Endothelial cell of umbilical vein (primary cell): ENCODE measurements around the gene JUND.

ENCODE experiments used
- CTCF ChIP-seq, 2 donors: IDR thresholded peaks; 1 replicate in 1 of 2; 2 replicates in 1 of 2; pipeline ENCODE4 v1.5.1; 2011; ENCODE audit warnings: low read length in 2 of 2, mild to moderate bottlenecking in 2 of 2, moderate library complexity in 2 of 2, control low read depth in 1 of 2, inconsistent platforms in 1 of 2, low read depth in 1 of 2; ENCODE audit not compliant: insufficient read depth in 1 of 2; ENCODE audit errors: extremely low read depth in 1 of 2
- EZH2 ChIP-seq: IDR thresholded peaks from 2 replicates; pipeline ENCODE4 v1.6.1; 2012; ENCODE audit warnings: borderline replicate concordance, low read depth, mild to moderate bottlenecking, moderate library complexity, low read length, inconsistent platforms; ENCODE audit not compliant: severe bottlenecking
- FOS ChIP-seq: IDR thresholded peaks from 2 replicates; pipeline ENCODE4 v1.6.1; 2011; ENCODE audit warnings: mild to moderate bottlenecking, low read length, moderate library complexity, borderline replicate concordance; ENCODE audit not compliant: insufficient read depth
- GATA2 ChIP-seq: IDR thresholded peaks from 2 replicates; pipeline ENCODE4 v1.7.0; 2011; ENCODE audit warnings: low read depth, mild to moderate bottlenecking, moderate library complexity, mixed read lengths, low read length; ENCODE audit not compliant: insufficient read length, insufficient read depth
- MAX ChIP-seq: IDR thresholded peaks from 2 replicates; pipeline ENCODE4 v1.6.1; 2011; ENCODE audit not compliant: insufficient read depth, insufficient read length
- MYC ChIP-seq: IDR thresholded peaks from one replicate; pipeline ENCODE4 v1.6.1; 2011; ENCODE audit warnings: mild to moderate bottlenecking, low read depth, low read length
- POLR2A ChIP-seq: IDR thresholded peaks from 2 replicates; pipeline ENCODE4 v1.6.1; 2012; ENCODE audit warnings: low read depth, mild to moderate bottlenecking, control low read depth, low read length
- POLR2AphosphoS5 ChIP-seq: IDR thresholded peaks from 2 replicates; pipeline ENCODE4 v1.6.1; 2012; ENCODE audit warnings: low read depth, mild to moderate bottlenecking, control low read depth, low read length, moderate library complexity; ENCODE audit not compliant: insufficient read depth

- TF ChIP-seq EZH2 = no peak
- no peak for TF ChIP-seq CTCF (IDR thresholded peaks at IDR 0.05; ENCODE audit: extremely low read depth in 1 of 2, insufficient read depth in 1 of 2, low read depth in 1 of 2, low read length in 2 of 2)
- no peak for TF ChIP-seq POLR2A
- no peak for TF ChIP-seq FOS
- TF ChIP-seq MYC = no peak
- no peak for TF ChIP-seq POLR2AphosphoS5
- no peak for TF ChIP-seq GATA2
- no peak for TF ChIP-seq MAX
Observed at GRCh38 chr19:18274219-18274780, 7.1 kb downstream of the JUND start, which contains the start of gene IQCN.
